CD14-positive monocyte (primary cell): ENCODE data around the gene TLR9. TPM values are rescaled to one million over a fixed set of nuclear protein-coding genes. Genes with fewer than 3 reads are reported as not detected.
A peak's percentile ranks its signal among the peaks of the same experiment; 100 is the strongest.

Experiments used
- DNase-seq, 3 donors: peaks; one replicate each; pipeline ENCODE4 v3.0.0-alpha.2; 2011 to 2022
- H2AFZ ChIP-seq: 2 replicates; pipeline ENCODE4 v1.6.0; 2012; ENCODE audit warnings: mild to moderate bottlenecking, low read depth, low read length, inconsistent platforms; ENCODE audit not compliant: insufficient read depth, poor library complexity, severe bottlenecking
- H3K27ac ChIP-seq, 2 donors: 1 replicate in 1 of 2; 2 replicates in 1 of 2; pipeline ENCODE4 v1.5.1; 2012 to 2013; ENCODE audit warnings: low read length in 2 of 2, control low read depth in 1 of 2, inconsistent platforms in 1 of 2, low read depth in 1 of 2, mild to moderate bottlenecking in 1 of 2
- H3K27me3 ChIP-seq, 2 donors: one replicate each; pipeline versions ENCODE4 v1.6.0 to v1.6.1; 2011 to 2013; ENCODE audit warnings: low read length in 2 of 2; ENCODE audit not compliant: control insufficient read depth in 2 of 2, insufficient read depth in 2 of 2
- H3K36me3 ChIP-seq, 2 donors: replicated peaks in 1 of 2; 1 replicate in 1 of 2; 2 replicates in 1 of 2; pipeline versions ENCODE4 v1.5.1 to v1.6.1; 2012 to 2013; ENCODE audit warnings: low read length in 2 of 2, control low read depth in 1 of 2, inconsistent platforms in 1 of 2, mild to moderate bottlenecking in 1 of 2; ENCODE audit not compliant: insufficient read depth in 2 of 2, control insufficient read depth in 1 of 2
- H3K4me1 ChIP-seq, 2 donors: 1 replicate in 1 of 2; 2 replicates in 1 of 2; pipeline versions ENCODE4 v1.5.1 to v1.6.1; 2012 to 2013; ENCODE audit warnings: low read length in 2 of 2, control low read depth in 1 of 2, inconsistent platforms in 1 of 2, mild to moderate bottlenecking in 1 of 2, moderate library complexity in 1 of 2; ENCODE audit not compliant: insufficient read depth in 2 of 2, control insufficient read depth in 1 of 2
- H3K4me2 ChIP-seq: replicated peaks from 2 replicates; pipeline ENCODE3; 2012; ENCODE audit warnings: low read length, moderate library complexity, mild to moderate bottlenecking; ENCODE audit not compliant: poor library complexity, severe bottlenecking; ENCODE audit errors: extremely low read depth
- H3K4me3 ChIP-seq, 3 experiments: fragments of 200-600 bp in 1 of 3; sonication (generic) in 1 of 3; replicated peaks in 1 of 3; 1 replicate in 2 of 3; 2 replicates in 1 of 3; pipeline ENCODE4 v1.5.1; 2011 to 2013; ENCODE audit warnings: low read length in 3 of 3, mild to moderate bottlenecking in 3 of 3, control low read depth in 2 of 3, low read depth in 2 of 3, inconsistent platforms in 1 of 3, moderate library complexity in 1 of 3
- H3K79me2 ChIP-seq: 2 replicates; pipeline ENCODE4 v1.6.0; 2012; ENCODE audit warnings: mild to moderate bottlenecking, control low read depth, inconsistent platforms, low read length, moderate library complexity; ENCODE audit not compliant: insufficient read depth
- H3K9ac ChIP-seq: 2 replicates; pipeline ENCODE4 v1.6.0; 2017; ENCODE audit warnings: low read length, mild to moderate bottlenecking; ENCODE audit not compliant: insufficient read depth, poor library complexity, severe bottlenecking
- H3K9me3 ChIP-seq, 2 donors: replicated peaks in 1 of 2; 1 replicate in 1 of 2; 2 replicates in 1 of 2; pipeline versions ENCODE4 v1.5.1 to v1.6.1; 2012 to 2013; ENCODE audit warnings: low read length in 2 of 2, control low read depth in 1 of 2; ENCODE audit not compliant: control insufficient read depth in 1 of 2, insufficient read depth in 1 of 2
- H4K20me1 ChIP-seq: 2 replicates; pipeline ENCODE4 v1.6.0; 2012; ENCODE audit warnings: mild to moderate bottlenecking, low read length, control low read depth, moderate library complexity; ENCODE audit not compliant: insufficient read depth
- H3K27ac Mint-ChIP-seq, 7 donors: one replicate each; pipeline ENCODE4 v1.8.0; 2020; ENCODE audit warnings: mild to moderate bottlenecking in 7 of 7, mixed read lengths in 7 of 7, moderate library complexity in 6 of 7, inconsistent platforms in 2 of 7
- H3K27me3 Mint-ChIP-seq, 3 donors: one replicate each; pipeline ENCODE4 v1.8.0; 2021 to 2022; ENCODE audit warnings: low read depth in 3 of 3, mild to moderate bottlenecking in 3 of 3, mixed read lengths in 3 of 3, moderate library complexity in 3 of 3, inconsistent platforms in 1 of 3
- H3K36me3 Mint-ChIP-seq, 2 donors: one replicate each; pipeline ENCODE4 v1.8.0; 2020; ENCODE audit warnings: mixed read lengths in 2 of 2, inconsistent platforms in 1 of 2, mild to moderate bottlenecking in 1 of 2
- H3K4me1 Mint-ChIP-seq: one replicate; pipeline ENCODE4 v1.8.0; 2020; ENCODE audit warnings: mild to moderate bottlenecking, mixed read lengths
- H3K4me3 Mint-ChIP-seq, 2 donors: one replicate each; pipeline ENCODE4 v1.8.0; 2020; ENCODE audit warnings: mild to moderate bottlenecking in 2 of 2, mixed read lengths in 2 of 2, moderate library complexity in 1 of 2
- H3K9me3 Mint-ChIP-seq, 7 donors: one replicate each; pipeline ENCODE4 v1.8.0; 2020 to 2022; ENCODE audit warnings: mixed read lengths in 7 of 7, mild to moderate bottlenecking in 6 of 7, moderate library complexity in 6 of 7, inconsistent platforms in 2 of 7
- CTCF ChIP-seq: fragments of 200-600 bp; IDR thresholded peaks from one replicate; pipeline ENCODE4 v1.8.0; 2022; ENCODE audit warnings: antibody characterized with exemption, mild to moderate bottlenecking
- WGBS: methylation state at CpG from one replicate; pipeline ENCODE4 v1.1.5; 2013; ENCODE audit warnings: missing lambda C conversion rate; ENCODE audit not compliant: insufficient coverage; 5-methylcytosine and 5-hydroxymethylcytosine counted together
- intact Hi-C, 2 donors: fragments of 100-400 bp; cut with micrococcal nuclease; formaldehyde crosslinking; loops; one replicate each; pipeline versions ENCODE4 v1.15.0 to v1.15.1; 2023
- polyA plus RNA-seq, 3 donors: library from polyadenylated mRNA; depleted of rRNA in 1 of 3; unstranded in 2 of 3; stranded (reverse) in 1 of 3; fragments of 300-500 nt in 2 of 3; fragments of >200 nt in 1 of 3; fragmentation: Illumina TruSeq in 2 of 3; gene quantifications; 1 replicate in 2 of 3; 2 replicates in 1 of 3; pipeline ENCODE4 v1.2.3, GENCODE V29; 2012 to 2021

The TLR9 gene
- polyA plus RNA-seq, 3 donors = 0.91 TPM; not detected in 2

- Histone ChIP-seq H3K79me2 (peaks cover 9% of the 10 kb centered on the region), H3K9ac (no peak overlapping the region), H3K27ac (peak overlapping the region; percentile 64 to 76), H4K20me1 (no peaks in the 10 kb centered on the region), H3K4me3 (no peak overlapping the region), H3K27me3 (no peaks in the 10 kb centered on the region), H3K36me3 (no peaks in the 10 kb centered on the region), H3K4me1 (peaks cover 49 to 52% of the 10 kb centered on the region in 2 donors), H3K9me3 (no peaks in the 10 kb centered on the region), H3K4me2 (no peak overlapping the region), H2AFZ (no peak overlapping the region)
- peak overlapping the region; percentile 50 to 90 (median 74) for H3K27ac Mint-ChIP-seq
- peak in 2 of 3 donors; percentile 36 to 49 for DNase-seq
- no peak overlapping the region for H3K4me3 Mint-ChIP-seq
- peaks cover 0 to 5% of the 10 kb centered on the region in 2 donors for H3K36me3 Mint-ChIP-seq
- 83% methylated on average over 1 of the region's 1 CpG for WGBS
- intact Hi-C loops = loop anchor here in 1 of 2 donors (2.0 kb wide), 1 partner anchor 14 kb away; no protein-coding TSS in a partner anchor
- no peak for TF ChIP-seq CTCF
- H3K4me1 Mint-ChIP-seq = peaks cover 55% of the 10 kb centered on the region
- H3K9me3 Mint-ChIP-seq = no peaks in the 10 kb centered on the region
- H3K27me3 Mint-ChIP-seq = peaks cover 0 to 4% (median 0%) of the 10 kb centered on the region in 3 donors
These were observed 36.9 kb downstream of the TLR9 start for GRCh38 chr3:52188556-52188955.

GRCh38 chr3:52186729-52187128, 38.7 kb downstream of the TLR9 start:
- intact Hi-C loops = no loop called here
- Histone ChIP-seq H2AFZ (no peak overlapping the region), H3K27ac (peak overlapping the region; percentile 19 to 34), H3K36me3 (no peaks in the 10 kb centered on the region), H4K20me1 (no peaks in the 10 kb centered on the region), H3K9ac (no peak overlapping the region), H3K4me2 (no peak overlapping the region), H3K4me3 (no peak overlapping the region), H3K4me1 (peaks cover 49 to 52% of the 10 kb centered on the region in 2 donors), H3K27me3 (no peaks in the 10 kb centered on the region), H3K9me3 (no peaks in the 10 kb centered on the region), H3K79me2 (peaks cover 9% of the 10 kb centered on the region)
- no peaks in the 10 kb centered on the region for H3K9me3 Mint-ChIP-seq
- H3K36me3 Mint-ChIP-seq = peaks cover 0 to 5% of the 10 kb centered on the region in 2 donors
- TF ChIP-seq CTCF = no peak
- H3K4me1 Mint-ChIP-seq = peaks cover 58% of the 10 kb centered on the region
- H3K27me3 Mint-ChIP-seq = no peaks in the 10 kb centered on the region
- no peak for DNase-seq
- H3K27ac Mint-ChIP-seq = peak overlapping the region in 6 of 7 donors; percentile 2 to 85 (median 70)
- H3K4me3 Mint-ChIP-seq = no peak overlapping the region
- WGBS = no CpG with 5 or more reads among the region's 9 CpGs
